GM19372 (cell line): ENCODE measurements around the gene RAB18.
"Not testable (repeated sequence)": the region's sequence is repeated elsewhere in the genome, so short reads cannot be mapped to it uniquely, and the experiment has no call there.

Experiments
- ATAC-seq: cut with Tn5 transposase; IDR thresholded peaks from one replicate; pipeline ENCODE4 v1.9.1; 2021; ENCODE audit warnings: mild to moderate bottlenecking, low read depth, moderate library complexity; ENCODE audit not compliant: unreplicated experiment

The RAB18 gene

DNA sequence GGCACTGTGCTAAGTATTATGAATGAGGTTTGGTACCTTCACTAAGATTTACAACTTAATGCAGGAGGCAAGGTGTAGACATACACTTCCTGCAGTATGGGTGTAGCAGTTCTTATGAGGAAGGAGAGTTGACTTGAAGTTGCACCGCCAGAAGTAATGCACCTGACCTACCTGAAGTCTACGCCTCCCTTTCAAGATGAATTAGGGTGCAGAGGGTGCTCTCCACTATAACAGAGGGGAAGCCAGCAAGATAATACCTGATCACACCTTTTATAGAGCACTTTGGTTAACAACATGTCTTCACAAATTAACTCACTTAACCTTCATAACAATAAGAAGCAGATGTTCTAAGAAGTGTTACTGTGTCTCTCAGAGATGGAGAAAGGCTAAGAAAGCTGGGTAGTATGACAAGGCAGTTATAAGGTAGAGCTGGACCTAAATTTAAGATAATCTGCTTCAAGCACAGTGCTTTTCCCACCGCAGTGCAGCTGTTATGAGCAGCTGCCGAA is 552 bp upstream of the RAB18 start:
- no peak for ATAC-seq

DNA sequence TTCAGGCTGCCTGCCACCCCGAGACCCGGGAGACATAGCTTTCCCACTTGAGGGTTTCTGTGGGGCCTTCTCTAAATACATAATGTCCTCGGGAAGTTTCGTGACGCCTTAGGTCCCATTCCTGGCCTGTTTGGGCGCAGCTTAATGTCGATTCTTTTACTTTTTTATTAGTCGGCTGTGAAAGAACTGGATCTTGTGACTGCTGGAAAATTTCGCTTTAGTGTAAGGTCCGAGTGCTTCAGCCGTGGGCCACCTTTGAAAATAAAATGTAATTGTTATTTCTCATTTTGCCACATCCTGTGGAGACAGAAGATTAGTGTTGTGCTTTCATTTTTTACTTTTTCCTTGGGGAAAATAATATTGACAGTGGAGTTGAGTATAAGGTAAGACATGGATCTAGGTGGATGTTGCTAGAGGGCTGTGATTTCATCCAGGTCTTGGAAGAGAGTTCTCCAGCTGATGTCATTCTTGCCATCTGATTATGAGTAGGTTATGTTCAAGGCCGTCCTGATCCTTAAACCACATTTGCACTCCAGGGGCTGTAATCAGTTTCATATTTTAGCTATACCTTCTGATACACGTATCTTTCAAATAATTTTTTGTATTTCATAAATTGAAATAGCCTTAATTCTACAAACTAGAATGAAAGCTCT is 830 bp downstream of the RAB18 start:
- no peak for ATAC-seq

DNA sequence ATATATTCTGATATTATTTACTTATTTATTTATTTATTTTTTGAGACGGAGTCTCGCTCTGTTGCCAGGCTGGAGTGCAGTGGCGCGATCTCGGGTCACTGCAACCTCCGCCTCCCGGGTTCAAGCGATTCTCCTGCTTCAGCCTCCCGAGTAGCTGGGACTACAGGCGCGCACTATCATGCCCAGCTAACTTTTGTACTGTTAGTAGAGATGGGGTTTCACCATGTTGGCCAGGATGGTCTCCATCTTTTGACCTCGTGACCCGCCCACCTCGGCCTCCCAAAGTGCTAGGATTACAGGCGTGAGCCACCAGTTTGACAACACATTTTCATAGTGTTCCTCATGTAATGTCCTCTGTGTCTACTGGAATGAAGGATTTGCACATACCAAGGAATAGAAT is 1.4 kb downstream of the RAB18 start:
- not testable (repeated sequence) for ATAC-seq

- ATAC-seq = no peak
Observed at GRCh38 chr10:27506280-27506679, 2.2 kb downstream of the RAB18 start.

- ATAC-seq = no peak
Observed at GRCh38 chr10:27512548-27512947, 8.4 kb downstream of the RAB18 start.

DNA sequence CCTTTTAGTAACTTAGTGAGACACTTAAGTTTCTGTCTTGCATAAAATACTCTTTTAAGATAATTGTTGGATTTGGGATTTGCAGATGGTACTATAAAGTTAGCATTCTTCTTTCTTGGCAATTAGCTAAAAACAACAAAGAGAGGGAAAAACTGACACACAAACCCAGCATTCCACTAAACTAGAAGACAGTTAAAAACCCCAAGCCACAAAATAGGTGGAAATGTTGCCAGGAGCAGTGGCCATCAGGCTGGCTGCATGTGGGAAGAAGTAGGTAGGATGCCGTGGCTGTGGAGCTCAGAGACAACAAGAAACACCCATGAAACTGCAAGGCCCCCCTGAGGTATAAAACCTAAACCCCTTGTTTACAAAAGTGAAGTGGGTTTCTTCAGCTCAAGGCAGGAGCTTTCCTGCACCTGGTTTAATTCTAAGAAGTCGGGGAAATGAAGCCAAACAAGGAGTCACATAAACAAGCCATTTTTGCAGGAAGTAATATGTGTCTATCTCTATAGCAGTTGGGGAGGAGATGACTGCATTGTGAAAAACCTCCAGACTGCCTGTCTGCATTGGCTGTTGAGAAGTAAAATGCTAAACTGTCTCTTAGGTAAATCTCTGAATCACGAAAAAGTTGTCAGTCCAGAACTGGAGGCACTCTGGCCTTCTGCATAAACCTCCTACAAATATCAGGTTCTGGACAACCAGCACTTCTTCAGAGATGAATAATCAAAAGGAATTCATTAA is 9.5 kb downstream of the RAB18 start:
- no peak for ATAC-seq

GRCh38 chr10:27514243-27514642 is 10.1 kb downstream of the RAB18 start:
- ATAC-seq = no peak

DNA sequence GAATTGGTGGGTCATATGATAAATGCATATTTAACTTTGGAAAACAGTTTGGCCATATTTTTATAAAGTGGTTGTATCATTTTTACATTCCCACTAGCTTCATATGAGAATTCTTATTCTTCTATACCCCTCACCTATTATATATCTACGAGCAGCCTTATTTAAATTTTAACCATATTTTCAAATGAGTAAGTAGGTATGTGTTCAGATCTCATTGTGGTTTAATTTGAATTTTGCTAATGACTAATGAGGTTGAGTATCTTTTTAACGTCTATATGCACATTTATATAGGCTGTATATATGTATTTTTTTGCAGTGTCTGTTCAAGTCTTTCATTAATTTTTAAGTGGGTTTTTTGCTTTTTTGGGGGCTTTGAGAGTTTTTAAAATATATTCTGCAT is 14.2 kb downstream of the RAB18 start:
- ATAC-seq = no peak

GRCh38 chr10:27525819-27526218 is 21.7 kb downstream of the RAB18 start:
- ATAC-seq = no peak

DNA sequence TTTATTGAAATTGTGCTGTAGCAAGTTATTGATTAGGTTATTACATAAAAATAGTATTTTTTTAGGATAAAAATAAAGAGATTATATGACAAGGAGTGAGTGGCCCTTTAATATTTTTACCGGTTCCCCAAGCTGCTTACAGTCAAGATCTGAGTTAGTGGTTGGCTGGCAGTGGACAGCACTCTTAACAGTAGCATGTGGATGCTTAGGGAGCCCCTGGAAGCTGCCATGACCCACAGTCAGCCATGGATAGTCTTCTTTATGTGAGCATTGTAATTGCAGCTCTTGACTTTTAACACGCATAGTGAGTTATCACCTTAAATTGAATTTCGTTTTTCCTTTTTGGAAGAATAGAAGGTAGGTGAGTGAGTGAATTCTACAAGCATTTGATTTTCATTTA is 22.1 kb downstream of the RAB18 start:
- ATAC-seq = no peak

GRCh38 chr10:27527666-27528295 is 23.7 kb downstream of the RAB18 start:
- ATAC-seq = no peak

- ATAC-seq = no peak
Observed at GRCh38 chr10:27529010-27529783, 25.1 kb downstream of the RAB18 start.

DNA sequence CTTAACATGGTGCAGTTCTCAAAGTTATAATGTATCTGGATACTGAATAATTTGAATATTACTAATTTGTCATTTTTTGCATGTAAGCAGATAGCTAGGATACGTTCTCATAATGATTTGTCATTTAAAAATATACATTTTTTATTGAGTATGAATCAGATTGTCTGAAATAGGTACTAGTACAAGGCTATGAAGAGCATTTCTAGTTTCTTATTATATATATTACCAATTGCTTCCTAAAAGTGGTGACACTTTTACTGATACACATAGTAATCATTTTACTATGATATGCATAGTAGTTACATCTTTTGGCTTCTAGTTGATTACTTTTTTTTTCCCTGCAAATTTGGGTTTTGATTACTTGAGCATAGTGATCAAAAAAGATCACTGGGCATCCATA is 26.4 kb downstream of the RAB18 start:
- no peak for ATAC-seq

DNA sequence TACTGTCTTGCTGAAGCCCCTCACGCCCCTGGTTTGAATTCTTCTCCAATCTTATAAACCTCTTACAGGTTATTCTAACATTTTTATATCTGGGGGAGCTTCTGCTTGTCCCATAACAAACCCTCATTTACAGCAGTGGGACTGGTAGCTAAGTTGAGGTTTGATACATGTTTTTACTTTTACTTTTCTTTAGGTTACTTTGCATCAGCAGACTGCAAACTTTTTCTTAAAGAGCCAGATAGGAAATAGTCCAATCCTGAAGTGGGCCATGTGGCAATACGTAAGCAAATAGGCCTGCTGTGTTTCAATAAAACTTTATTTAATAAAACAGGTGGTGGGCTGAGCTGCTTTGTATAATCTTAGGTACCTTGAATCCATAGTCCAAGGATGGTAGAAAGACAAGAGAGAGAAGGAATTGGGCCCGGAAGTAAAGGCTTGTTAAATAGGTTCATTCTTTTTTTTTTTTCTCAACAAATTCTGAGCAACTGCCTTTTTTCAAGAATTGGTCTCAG is 27.3 kb downstream of the RAB18 start:
- no peak for ATAC-seq

GRCh38 chr10:27534161-27534700 is 30.1 kb downstream of the RAB18 start:
- ATAC-seq = no peak

GRCh38 chr10:27535317-27535716 is 31.2 kb downstream of the RAB18 start:
- ATAC-seq = no peak

DNA sequence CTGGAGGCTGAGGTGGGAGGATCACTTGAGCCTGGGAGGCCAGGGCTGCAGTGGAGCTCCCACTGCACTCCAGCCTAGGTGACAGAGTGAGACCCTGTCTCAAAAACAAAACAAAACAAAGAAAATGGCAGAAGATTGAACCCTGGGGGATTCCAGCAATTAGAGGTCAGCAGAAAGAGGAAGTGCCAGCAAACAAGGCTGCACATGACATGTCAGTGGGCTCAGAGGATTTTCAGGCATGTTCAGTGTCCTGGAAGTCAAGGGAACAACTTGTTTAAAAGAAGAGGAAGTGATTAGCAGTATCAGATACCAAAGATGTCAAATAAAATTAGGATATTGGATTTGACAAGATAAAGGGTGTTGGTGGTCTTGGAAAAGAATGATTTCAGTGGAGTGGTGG is 32.3 kb downstream of the RAB18 start:
- ATAC-seq = no peak

DNA sequence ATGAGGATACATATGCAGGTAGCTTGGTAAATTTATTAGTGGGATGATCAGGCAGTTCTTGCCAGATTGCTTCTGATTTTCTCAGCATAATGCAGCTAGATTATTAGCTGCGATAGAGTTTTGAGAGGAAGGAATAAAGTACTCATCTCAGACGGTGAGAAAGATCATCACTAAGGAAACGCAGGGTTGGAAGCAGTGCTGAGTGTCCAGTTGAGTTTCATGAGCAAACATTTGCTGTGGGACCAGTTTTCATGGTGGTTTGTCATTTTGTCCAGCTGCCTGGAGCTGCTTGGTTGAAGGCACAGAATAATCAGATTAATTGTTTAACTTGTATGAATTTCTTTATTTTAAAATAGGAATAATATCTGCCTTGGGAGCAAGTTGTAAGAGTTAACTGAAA is 33.1 kb downstream of the RAB18 start:
- ATAC-seq = no peak

DNA sequence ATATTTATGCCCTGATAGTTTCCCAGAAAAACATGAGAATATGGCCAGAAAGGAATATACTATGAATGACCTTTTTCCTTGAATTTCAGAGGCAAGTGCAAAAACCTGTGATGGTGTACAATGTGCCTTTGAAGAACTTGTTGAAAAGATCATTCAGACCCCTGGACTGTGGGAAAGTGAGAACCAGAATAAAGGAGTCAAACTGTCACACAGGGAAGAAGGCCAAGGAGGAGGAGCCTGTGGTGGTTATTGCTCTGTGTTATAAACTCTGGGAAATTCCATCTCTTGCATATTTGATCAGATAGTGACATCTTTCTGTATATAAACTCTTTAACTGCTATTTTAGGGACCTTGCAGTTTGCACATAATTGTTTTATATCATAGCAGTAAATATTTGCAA is 33.7 kb downstream of the RAB18 start:
- no peak for ATAC-seq

DNA sequence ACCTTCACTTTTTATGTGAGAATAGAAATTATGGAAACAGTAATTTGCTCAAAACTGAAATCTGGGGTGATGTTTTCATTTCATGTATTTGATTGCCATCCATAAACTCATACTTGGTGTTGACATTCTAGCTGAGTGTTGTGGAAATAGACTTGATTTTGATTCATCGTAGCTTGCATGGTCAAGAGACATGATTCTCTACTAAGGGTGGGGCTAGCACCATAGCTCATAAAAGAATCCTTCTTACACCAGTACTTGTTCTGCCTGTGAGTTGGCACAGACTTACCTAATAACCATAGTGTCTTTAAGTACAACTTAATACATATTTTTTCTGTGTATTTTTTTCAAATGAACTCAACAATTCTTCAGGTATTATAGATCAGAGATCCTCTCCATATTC is 36.6 kb downstream of the RAB18 start:
- ATAC-seq = no peak
